ENCODE results near the gene PLXNA4. TPM values are rescaled to one million over a fixed set of nuclear protein-coding genes. Genes with fewer than 3 reads are reported as not detected.

Gene PLXNA4
- total and polyA plus RNA-seq, 2 experiments from 2014 or later, result 0.08 to 0.80 TPM

DNA sequence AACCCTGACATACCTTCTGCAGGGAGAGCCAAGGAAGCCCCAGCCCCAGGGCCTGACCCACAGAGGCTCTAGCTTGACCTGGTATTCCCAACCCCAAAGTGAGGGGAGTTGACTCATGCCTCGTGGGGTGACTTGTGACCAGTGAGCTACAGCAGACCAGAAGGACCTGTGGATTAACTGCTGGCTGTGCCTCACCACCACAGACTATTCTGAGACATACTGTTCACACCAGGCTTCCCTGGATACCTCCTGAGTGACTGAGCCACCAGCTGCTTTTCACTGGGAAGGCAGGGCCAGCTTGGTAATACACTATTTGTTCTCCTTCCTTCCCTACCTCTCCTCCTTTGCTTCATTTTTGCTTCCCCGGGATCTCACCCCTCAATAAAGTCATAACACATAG, 7.3 kb downstream of the PLXNA4 start (continued):
- TF ChIP-seq ZNF462 (CRISPR knock-in tag; IDR thresholded peaks at IDR 0.05), result no peak
- no peak for TF ChIP-seq STAT1 (IDR thresholded peaks at IDR 0.05; ENCODE audit: unreplicated experiment)
- TF ChIP-seq JUNB (IDR thresholded peaks at IDR 0.05; ENCODE audit: unreplicated experiment), result no peak
- TF ChIP-seq POLR2AphosphoS5 (IDR thresholded peaks at IDR 0.05; ENCODE audit: low read depth), result no peak
- TF ChIP-seq, protein P1, sequence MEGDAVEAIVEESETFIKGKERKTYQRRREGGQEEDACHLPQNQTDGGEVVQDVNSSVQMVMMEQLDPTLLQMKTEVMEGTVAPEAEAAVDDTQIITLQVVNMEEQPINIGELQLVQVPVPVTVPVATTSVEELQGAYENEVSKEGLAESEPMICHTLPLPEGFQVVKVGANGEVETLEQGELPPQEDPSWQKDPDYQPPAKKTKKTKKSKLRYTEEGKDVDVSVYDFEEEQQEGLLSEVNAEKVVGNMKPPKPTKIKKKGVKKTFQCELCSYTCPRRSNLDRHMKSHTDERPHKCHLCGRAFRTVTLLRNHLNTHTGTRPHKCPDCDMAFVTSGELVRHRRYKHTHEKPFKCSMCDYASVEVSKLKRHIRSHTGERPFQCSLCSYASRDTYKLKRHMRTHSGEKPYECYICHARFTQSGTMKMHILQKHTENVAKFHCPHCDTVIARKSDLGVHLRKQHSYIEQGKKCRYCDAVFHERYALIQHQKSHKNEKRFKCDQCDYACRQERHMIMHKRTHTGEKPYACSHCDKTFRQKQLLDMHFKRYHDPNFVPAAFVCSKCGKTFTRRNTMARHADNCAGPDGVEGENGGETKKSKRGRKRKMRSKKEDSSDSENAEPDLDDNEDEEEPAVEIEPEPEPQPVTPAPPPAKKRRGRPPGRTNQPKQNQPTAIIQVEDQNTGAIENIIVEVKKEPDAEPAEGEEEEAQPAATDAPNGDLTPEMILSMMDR (conservative IDR thresholded peaks at IDR 0.05; ENCODE audit: low read depth in 2 of 2), result no peak
- TF ChIP-seq ZNF331 (CRISPR knock-in tag; IDR thresholded peaks at IDR 0.05; ENCODE audit: low read depth), result no peak
- TF ChIP-seq, protein P2, sequence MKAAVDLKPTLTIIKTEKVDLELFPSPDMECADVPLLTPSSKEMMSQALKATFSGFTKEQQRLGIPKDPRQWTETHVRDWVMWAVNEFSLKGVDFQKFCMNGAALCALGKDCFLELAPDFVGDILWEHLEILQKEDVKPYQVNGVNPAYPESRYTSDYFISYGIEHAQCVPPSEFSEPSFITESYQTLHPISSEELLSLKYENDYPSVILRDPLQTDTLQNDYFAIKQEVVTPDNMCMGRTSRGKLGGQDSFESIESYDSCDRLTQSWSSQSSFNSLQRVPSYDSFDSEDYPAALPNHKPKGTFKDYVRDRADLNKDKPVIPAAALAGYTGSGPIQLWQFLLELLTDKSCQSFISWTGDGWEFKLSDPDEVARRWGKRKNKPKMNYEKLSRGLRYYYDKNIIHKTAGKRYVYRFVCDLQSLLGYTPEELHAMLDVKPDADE (IDR thresholded peaks at IDR 0.05), result no peak

GRCh38 chr7:132565885-132566284, 10.4 kb downstream of the PLXNA4 start:
- no peaks in the 10 kb centered on the region for H3K36me3 ChIP-seq (ENCODE audit: insufficient read depth)
- DNase-seq (ENCODE audit: low spot score) (no peak), ATAC-seq (no peak)
- peaks cover 21% of the 10 kb centered on the region for H3K27me3 ChIP-seq (ENCODE audit: insufficient read depth)
- H3K9me2 ChIP-seq (ENCODE audit: insufficient read depth), result no peaks in the 10 kb centered on the region
- Mint-ChIP-seq H3K9me3 (peaks cover 4% of the 10 kb centered on the region; the same call in 2 of the 3 replicates), H3K36me3 (ENCODE audit: low read depth) (peaks cover 4% of the 10 kb centered on the region; the same call in 2 of the 3 replicates), H3K4me3 (no peak overlapping the region), H3K27me3 (ENCODE audit: insufficient read depth, low read depth, poor library complexity) (peaks cover 22% of the 10 kb centered on the region), H3K4me1 (peaks cover 22% of the 10 kb centered on the region), H3K27ac (no peak overlapping the region)
- H3K27ac ChIP-seq (ENCODE audit: low read depth), result no peak overlapping the region
- H3K4me1 ChIP-seq (ENCODE audit: insufficient read depth), result peaks cover 11% of the 10 kb centered on the region
- no peak overlapping the region for H3K4me3 ChIP-seq
- no peaks in the 10 kb centered on the region for H3K79me2 ChIP-seq (replicated peaks; ENCODE audit: insufficient read depth)
- H3K4me2 ChIP-seq, result no peak overlapping the region
- H2AFZ ChIP-seq, result no peak overlapping the region
- no peaks in the 10 kb centered on the region for H3F3A ChIP-seq (replicated peaks; ENCODE audit: low read depth)
- H4K20me1 ChIP-seq (replicated peaks; ENCODE audit: insufficient read depth), result no peaks in the 10 kb centered on the region
- no peak for TF ChIP-seq REST (IDR thresholded peaks at IDR 0.05; ENCODE audit: unreplicated experiment)
- no peak for TF ChIP-seq EZH2phosphoT487 (IDR thresholded peaks at IDR 0.05; ENCODE audit: unreplicated experiment)
- no peak for TF ChIP-seq POLR2AphosphoS5 (IDR thresholded peaks at IDR 0.05; ENCODE audit: low read depth)
- TF ChIP-seq, protein P2 (IDR thresholded peaks at IDR 0.05), result no peak

Measured in GM23338 (cell line).